GM10266 (cell line): ENCODE measurements around the gene SNTG2.
"Not testable (repeated sequence)": the region's sequence is repeated elsewhere in the genome, so short reads cannot be mapped to it uniquely, and the experiment has no call there.

Experiments used
- DNase-seq: peaks from one replicate; pipeline ENCODE4 v3.0.0; 2012; ENCODE audit errors: extremely low spot score
- CTCF ChIP-seq: IDR thresholded peaks from 2 replicates; pipeline ENCODE4 v1.5.1; 2012; ENCODE audit warnings: mild to moderate bottlenecking, low read depth; ENCODE audit not compliant: control insufficient read depth, insufficient read depth; ENCODE audit errors: missing control alignments

Gene SNTG2

GRCh38 chr2:1115843-1116539, 165.3 kb downstream of the SNTG2 start:
- TF ChIP-seq CTCF, result no peak
- DNase-seq, result no peak

- no peak for TF ChIP-seq CTCF
- DNase-seq, result no peak
These were observed 166.9 kb downstream of the SNTG2 start for GRCh38 chr2:1117569-1117968.

- no peak for TF ChIP-seq CTCF
- DNase-seq, result no peak
These were observed 174.6 kb downstream of the SNTG2 start for GRCh38 chr2:1125217-1125616.

- TF ChIP-seq CTCF, result no peak
- no peak for DNase-seq
These were observed 175.2 kb downstream of the SNTG2 start for GRCh38 chr2:1125633-1126370.

- no peak for DNase-seq
- TF ChIP-seq CTCF, result no peak
These were observed 179.3 kb downstream of the SNTG2 start for GRCh38 chr2:1129982-1130381.

GRCh38 chr2:1130922-1131321, 180.3 kb downstream of the SNTG2 start:
- TF ChIP-seq CTCF, result no peak
- no peak for DNase-seq

- TF ChIP-seq CTCF, result no peak
- DNase-seq, result no peak
These were observed 181.8 kb downstream of the SNTG2 start for GRCh38 chr2:1132328-1132969.

- not testable (repeated sequence) for DNase-seq
These were observed 183.2 kb downstream of the SNTG2 start for GRCh38 chr2:1133896-1134295.
